ENCODE results near the gene ZNF562.

Gene ZNF562

DNA sequence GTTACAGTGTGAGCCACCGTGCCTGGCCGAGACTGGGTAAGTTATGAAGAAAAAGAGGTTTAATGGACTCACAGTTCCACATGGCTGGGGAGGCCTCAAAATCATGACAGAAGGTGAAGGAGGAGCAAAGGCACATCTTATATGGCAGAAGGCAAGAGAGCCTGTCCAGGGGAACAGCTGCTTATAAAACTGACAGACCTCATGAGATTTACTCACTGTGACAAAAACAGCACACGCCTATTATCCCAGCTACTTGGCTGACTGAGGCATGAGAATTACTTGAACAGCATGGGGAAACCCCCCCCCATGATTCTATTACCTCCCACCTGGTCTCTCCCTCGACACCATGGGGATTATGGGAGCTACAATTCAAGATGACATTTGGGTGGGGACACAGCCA, 30.4 kb downstream of the ZNF562 start:
- in situ Hi-C loops (cut with HindIII; ENCODE audit: low sequenced_read_pairs) = no loop called here
- TF ChIP-seq CTCF (IDR thresholded peaks at IDR 0.05; ENCODE audit: low read depth, low read length, missing control alignments) = no peak
- DNase-seq (ENCODE audit: low read depth) = no peak
- no peak overlapping the region for H3K4me3 ChIP-seq (ENCODE audit: low read depth, low read length)

- TF ChIP-seq CTCF (IDR thresholded peaks at IDR 0.05; ENCODE audit: low read depth, low read length, missing control alignments) = no peak
- in situ Hi-C loops (cut with HindIII; ENCODE audit: low sequenced_read_pairs) = no loop called here
- no peak overlapping the region for H3K4me3 ChIP-seq (ENCODE audit: low read depth, low read length)
- no peak for DNase-seq (ENCODE audit: low read depth)
Measured at GRCh38 chr19:9641810-9642209, 33.1 kb downstream of the ZNF562 start.

DNA sequence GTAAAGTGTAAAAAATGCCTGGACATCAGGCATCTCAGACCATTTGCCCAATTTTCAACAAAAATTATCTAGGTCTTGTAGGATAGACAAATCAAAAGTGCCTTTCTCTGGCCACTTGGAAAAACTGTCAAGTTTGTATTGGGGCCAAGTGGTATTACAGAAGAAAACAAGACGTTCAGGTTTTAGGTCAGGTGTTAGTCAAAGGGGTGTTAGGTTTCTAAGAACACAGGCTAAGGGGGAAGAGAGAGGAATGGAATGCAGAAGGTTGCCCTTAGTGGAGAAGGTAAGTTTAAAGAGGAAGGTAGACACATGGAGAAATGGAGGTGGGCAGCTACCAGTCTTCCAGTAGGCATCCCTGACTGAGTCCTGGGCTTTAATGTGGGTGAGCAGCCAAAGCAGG, 33.9 kb downstream of the ZNF562 start:
- in situ Hi-C loops (cut with HindIII; ENCODE audit: low sequenced_read_pairs) = no loop called here
- no peak for TF ChIP-seq CTCF (IDR thresholded peaks at IDR 0.05; ENCODE audit: low read depth, low read length, missing control alignments)
- no peak overlapping the region for H3K4me3 ChIP-seq (ENCODE audit: low read depth, low read length)
- DNase-seq (ENCODE audit: low read depth) = no peak

DNA sequence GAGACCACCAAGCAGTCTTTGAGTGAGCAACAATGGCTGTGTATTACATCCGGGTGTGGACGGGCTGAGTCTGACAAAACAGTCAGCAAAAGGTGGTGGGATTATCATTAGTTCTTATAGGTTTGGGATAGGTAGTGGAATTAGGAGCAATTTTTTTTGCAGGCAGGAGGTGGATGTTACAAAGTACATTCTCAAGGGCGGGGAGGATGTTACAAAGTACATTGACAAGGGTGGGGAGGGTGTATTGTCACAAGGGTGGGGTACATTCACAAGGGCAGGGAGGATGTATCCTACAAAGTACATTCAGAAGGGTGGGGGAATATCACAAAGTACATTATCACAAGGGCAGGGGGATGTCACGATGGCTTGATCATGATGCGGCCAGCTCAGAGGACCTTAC, 38.9 kb downstream of the ZNF562 start:
- H3K4me3 ChIP-seq (ENCODE audit: low read depth, low read length) = no peak overlapping the region
- no peak for TF ChIP-seq CTCF (IDR thresholded peaks at IDR 0.05; ENCODE audit: low read depth, low read length, missing control alignments)
- in situ Hi-C loops (cut with HindIII; ENCODE audit: low sequenced_read_pairs) = no loop called here
- no peak for DNase-seq (ENCODE audit: low read depth)

- no peak overlapping the region for H3K4me3 ChIP-seq (ENCODE audit: low read depth, low read length)
- in situ Hi-C loops (cut with HindIII; ENCODE audit: low sequenced_read_pairs) = loop anchor here (5.0 kb wide), 1 partner anchor 169 kb away; no protein-coding TSS in a partner anchor
- no peak for DNase-seq (ENCODE audit: low read depth)
- TF ChIP-seq CTCF (IDR thresholded peaks at IDR 0.05; ENCODE audit: low read depth, low read length, missing control alignments) = no peak
Measured at GRCh38 chr19:9627856-9628255, 47.0 kb downstream of the ZNF562 start.

- DNase-seq (ENCODE audit: low read depth) = no peak
- H3K4me3 ChIP-seq (ENCODE audit: low read depth, low read length) = no peak overlapping the region
- in situ Hi-C loops (cut with HindIII; ENCODE audit: low sequenced_read_pairs) = no loop called here
- no peak for TF ChIP-seq CTCF (IDR thresholded peaks at IDR 0.05; ENCODE audit: low read depth, low read length, missing control alignments)
Measured at GRCh38 chr19:9622531-9622930, 52.4 kb downstream of the ZNF562 start.

All from astrocyte of the cerebellum (primary cell).